H1 (cell line): Measurements from ENCODE around the gene KAT14. TPM values are rescaled to one million over a fixed set of nuclear protein-coding genes. Genes with fewer than 3 reads are reported as not detected.

ENCODE experiments used
- CTCF ChIA-PET: fragments of 300-600 bp; sonication (Branson Sonifier 250); formaldehyde crosslinking; loops from one replicate; lab custom pipeline; 2021; ENCODE audit not compliant: partially characterized antibody; lab: Charles Lee
- POLR2A ChIA-PET: fragments of 300-600 bp; sonication (Branson Sonifier 250); formaldehyde crosslinking; loops from one replicate; lab custom pipeline; 2021; ENCODE audit warnings: inconsistent platforms; ENCODE audit not compliant: partially characterized antibody; lab: Charles Lee
- DNase-seq, 2 experiments: peaks; one replicate each; pipeline versions ENCODE4 v3.0.0 to v3.0.0-alpha.2; 2010 to 2022; ENCODE audit warnings: low spot score in 2 of 2, low read depth in 1 of 2, mixed read lengths in 1 of 2
- FAIRE-seq: peaks from 2 replicates; lab custom pipeline; 2011; peaks lifted over from hg19 to GRCh38; lab: Jason Lieb, UNC
- H2AFZ ChIP-seq: 2 replicates; pipeline ENCODE4 v1.8.1; 2012; ENCODE audit warnings: low read length, inconsistent platforms
- H2AK5ac ChIP-seq: 2 replicates; pipeline ENCODE4 v1.6.1; 2013; ENCODE audit warnings: low read depth, low read length
- H2BK120ac ChIP-seq: replicated peaks from 2 replicates; pipeline ENCODE3; 2013; ENCODE audit warnings: low read depth, low read length, inconsistent platforms
- H2BK12ac ChIP-seq: 2 replicates; pipeline ENCODE4 v1.6.1; 2013; ENCODE audit warnings: low read depth, low read length
- H2BK15ac ChIP-seq: 2 replicates; pipeline ENCODE4 v1.6.1; 2013; ENCODE audit warnings: low read length
- H2BK20ac ChIP-seq: 2 replicates; pipeline ENCODE4 v1.6.1; 2013; ENCODE audit warnings: low read length
- H2BK5ac ChIP-seq: 2 replicates; pipeline ENCODE4 v1.6.1; 2013; ENCODE audit warnings: low read depth, low read length
- H3K14ac ChIP-seq: 2 replicates; pipeline ENCODE4 v1.6.1; 2013; ENCODE audit warnings: inconsistent platforms; ENCODE audit not compliant: insufficient read length
- H3K18ac ChIP-seq: 2 replicates; pipeline ENCODE4 v1.6.1; 2013; ENCODE audit warnings: low read length; ENCODE audit errors: extremely low read depth
- H3K23ac ChIP-seq: 2 replicates; pipeline ENCODE4 v1.6.1; 2013; ENCODE audit warnings: inconsistent platforms; ENCODE audit not compliant: insufficient read length
- H3K23me2 ChIP-seq: 2 replicates; pipeline ENCODE4 v1.6.1; 2013; ENCODE audit warnings: low read depth, low read length
- H3K27ac ChIP-seq: 2 replicates; pipeline ENCODE4 v1.6.1; 2011; ENCODE audit warnings: low read depth, low read length, inconsistent platforms
- H3K27me3 ChIP-seq, 4 experiments: replicated peaks in 1 of 4; 1 replicate in 1 of 4; 2 replicates in 3 of 4; pipeline versions ENCODE4 v1.6.1 to v1.8.1; 2011 to 2013; ENCODE audit warnings: low read length in 3 of 4, mild to moderate bottlenecking in 3 of 4, inconsistent platforms in 2 of 4, mixed read lengths in 2 of 4, moderate library complexity in 1 of 4; ENCODE audit not compliant: control insufficient read depth in 3 of 4, insufficient read depth in 3 of 4; ENCODE audit errors: extremely low read depth in 1 of 4
- H3K36me3 ChIP-seq, 4 experiments: 2 replicates each; pipeline versions ENCODE4 v1.6.1 to v1.8.1; 2011 to 2013; ENCODE audit warnings: mild to moderate bottlenecking in 4 of 4, low read length in 3 of 4, moderate library complexity in 2 of 4, control low read depth in 1 of 4, inconsistent platforms in 1 of 4; ENCODE audit not compliant: insufficient read depth in 4 of 4, control insufficient read depth in 2 of 4
- H3K4ac ChIP-seq: replicated peaks from 2 replicates; pipeline ENCODE3; 2013; ENCODE audit warnings: low read length, low read depth, mixed read lengths, inconsistent platforms; ENCODE audit not compliant: insufficient read length
- H3K4me1 ChIP-seq, 4 experiments: replicated peaks in 1 of 4; 1 replicate in 1 of 4; 2 replicates in 3 of 4; pipeline versions ENCODE4 v1.6.1 to v1.8.1; 2011 to 2013; ENCODE audit warnings: low read length in 3 of 4, inconsistent platforms in 2 of 4, mixed read lengths in 1 of 4; ENCODE audit not compliant: insufficient read depth in 4 of 4, control insufficient read depth in 3 of 4
- H3K4me2 ChIP-seq, 2 experiments: 2 replicates each; pipeline versions ENCODE4 v1.6.1 to v1.8.1; 2011 to 2013; ENCODE audit warnings: low read depth in 2 of 2, low read length in 2 of 2, control low read depth in 1 of 2, inconsistent platforms in 1 of 2, mild to moderate bottlenecking in 1 of 2; ENCODE audit not compliant: insufficient read depth in 1 of 2
- H3K4me3 ChIP-seq, 4 experiments: fragments of 200-600, 300-600 bp in 1 of 4; sonication (generic), shearing (Covaris generic), sonication (Bioruptor Twin) in 1 of 4; 2 replicates each; pipeline versions ENCODE4 v1.5.1 to v1.8.1; 2011 to 2016; ENCODE audit warnings: low read length in 4 of 4, low read depth in 3 of 4, control low read depth in 2 of 4, inconsistent platforms in 2 of 4, mild to moderate bottlenecking in 2 of 4, mixed read lengths in 1 of 4, moderate library complexity in 1 of 4; ENCODE audit not compliant: insufficient read depth in 2 of 4; ENCODE audit errors: extremely low read depth in 1 of 4
- H3K56ac ChIP-seq: replicated peaks from 2 replicates; pipeline ENCODE3; 2013; ENCODE audit warnings: low read depth, mild to moderate bottlenecking, mixed read lengths, low read length, inconsistent platforms; ENCODE audit not compliant: insufficient read length
- H3K79me1 ChIP-seq: 2 replicates; pipeline ENCODE4 v1.6.1; 2013; ENCODE audit warnings: low read depth, low read length, control low read depth
- H3K79me2 ChIP-seq, 2 experiments: 2 replicates each; pipeline versions ENCODE4 v1.6.1 to v1.8.1; 2012 to 2013; ENCODE audit warnings: low read length in 2 of 2, mild to moderate bottlenecking in 2 of 2, inconsistent platforms in 1 of 2; ENCODE audit not compliant: insufficient read depth in 2 of 2, control insufficient read depth in 1 of 2
- H3K9ac ChIP-seq, 4 experiments: replicated peaks in 1 of 4; 1 replicate in 1 of 4; 2 replicates in 3 of 4; pipeline versions ENCODE4 v1.6.1 to v1.8.1; 2011 to 2013; ENCODE audit warnings: low read depth in 3 of 4, low read length in 3 of 4, control low read depth in 2 of 4, mild to moderate bottlenecking in 2 of 4, moderate library complexity in 2 of 4, inconsistent platforms in 1 of 4; ENCODE audit errors: extremely low read depth in 1 of 4
- H3K9me3 ChIP-seq, 2 experiments: 2 replicates each; pipeline versions ENCODE4 v1.6.1 to v1.8.1; 2012 to 2013; ENCODE audit warnings: mild to moderate bottlenecking in 2 of 2, moderate library complexity in 2 of 2, control low read depth in 1 of 2, inconsistent platforms in 1 of 2, low read depth in 1 of 2, low read length in 1 of 2, mixed read lengths in 1 of 2; ENCODE audit not compliant: insufficient read depth in 2 of 2
- H4K20me1 ChIP-seq, 2 experiments: replicated peaks in 1 of 2; 2 replicates each; pipeline versions ENCODE3 to v1.8.1; 2011 to 2013; ENCODE audit warnings: inconsistent platforms in 2 of 2, low read length in 2 of 2, mild to moderate bottlenecking in 1 of 2; ENCODE audit not compliant: insufficient read depth in 2 of 2, control insufficient read depth in 1 of 2
- H4K5ac ChIP-seq: 2 replicates; pipeline ENCODE4 v1.6.1; 2013; ENCODE audit warnings: low read length, low read depth, mixed read lengths, inconsistent platforms; ENCODE audit not compliant: insufficient read length
- H4K8ac ChIP-seq: 2 replicates; pipeline ENCODE4 v1.8.0; 2013; ENCODE audit warnings: mild to moderate bottlenecking, moderate library complexity, low read length, inconsistent platforms; ENCODE audit not compliant: insufficient read depth; ENCODE audit errors: extremely low read depth
- H4K91ac ChIP-seq: replicated peaks from 2 replicates; pipeline ENCODE3; 2013; ENCODE audit warnings: low read length, mixed read lengths, inconsistent platforms; ENCODE audit not compliant: insufficient read length
- BACH1 ChIP-seq: IDR thresholded peaks from 2 replicates; pipeline ENCODE4 v1.6.1; 2012; ENCODE audit warnings: low read length, improper control_type of control experiment
- CHD2 ChIP-seq: IDR thresholded peaks from 2 replicates; pipeline ENCODE4 v1.6.1; 2012; ENCODE audit warnings: low read length, improper control_type of control experiment
- CREB1 ChIP-seq: IDR thresholded peaks from 2 replicates; pipeline ENCODE4 v1.6.1; 2012; ENCODE audit warnings: inconsistent platforms
- CTCF ChIP-seq, 3 experiments: IDR thresholded peaks; 1 replicate in 2 of 3; 2 replicates in 1 of 3; pipeline versions ENCODE4 v1.5.1 to v1.6.1; 2011; ENCODE audit warnings: low read length in 3 of 3, mild to moderate bottlenecking in 3 of 3, inconsistent platforms in 2 of 3, low read depth in 1 of 3, moderate library complexity in 1 of 3; ENCODE audit not compliant: insufficient read depth in 1 of 3; ENCODE audit errors: control extremely low read depth in 1 of 3
- EGR1 ChIP-seq: IDR thresholded peaks from 2 replicates; pipeline ENCODE4 v1.6.1; 2011; ENCODE audit warnings: low read depth, low read length, borderline replicate concordance
- EZH2 ChIP-seq: fragments of 200-600 bp; sonication (generic); IDR thresholded peaks from 2 replicates; pipeline ENCODE4 v1.7.1; 2012; ENCODE audit warnings: low read depth, mild to moderate bottlenecking, moderate library complexity, low read length, inconsistent platforms; ENCODE audit not compliant: severe bottlenecking
- JUN ChIP-seq: IDR thresholded peaks from 2 replicates; pipeline ENCODE4 v1.6.1; 2011; ENCODE audit warnings: low read depth, mild to moderate bottlenecking, improper control_type of control experiment, low read length
- NRF1 ChIP-seq: IDR thresholded peaks from 2 replicates; pipeline ENCODE4 v1.6.1; 2011; ENCODE audit warnings: mild to moderate bottlenecking, low read depth, low read length, improper control_type of control experiment
- RBBP5 ChIP-seq: IDR thresholded peaks from 2 replicates; pipeline ENCODE4 v1.7.1; 2012; ENCODE audit warnings: low read depth, mild to moderate bottlenecking, inconsistent platforms, low read length, moderate library complexity, borderline replicate concordance
- TEAD4 ChIP-seq: IDR thresholded peaks from 2 replicates; pipeline ENCODE4 v1.6.1; 2012; ENCODE audit warnings: low read depth, low read length, inconsistent platforms, mixed read lengths
- WGBS, 2 experiments: shearing (Covaris generic) in 1 of 2; methylation state at CpG; one replicate each; pipeline versions ENCODE4 v1.1.6 to v1.1.7; 2013 to 2015; ENCODE audit warnings: low lambda C conversion rate in 2 of 2, mixed read lengths in 2 of 2, inconsistent platforms in 1 of 2, low coverage in 1 of 2, missing lambda C conversion rate in 1 of 2; ENCODE audit not compliant: insufficient replicate concordance in 2 of 2, insufficient coverage in 1 of 2, insufficient read length in 1 of 2; ENCODE audit errors: extremely low coverage in 1 of 2, missing lambda C conversion rate in 1 of 2; 5-methylcytosine and 5-hydroxymethylcytosine counted together
- polyA plus RNA-seq, 7 experiments: library from polyadenylated mRNA; depleted of rRNA in 3 of 7; stranded (reverse) in 5 of 7; unstranded in 2 of 7; fragments of >200 nt in 5 of 7; fragments of 200-250 nt in 2 of 7; gene quantifications; 1 replicate in 5 of 7; 2 replicates in 1 of 7; 4 replicates in 1 of 7; pipeline versions ENCODE4 v1.2.1 to v1.2.3, GENCODE V29; 2011 to 2013; ENCODE audit warnings: missing spikeins in 2 of 7, mixed read lengths in 2 of 7
- total RNA-seq: library from RNA; stranded (reverse); fragmentation: NEBNext Ultra II Directional; extraction: Animal tissue kit (Norgen Biotek cat#: 25700); gene quantifications from 2 replicates; pipeline ENCODE4 v1.2.1, GENCODE V29; 2021

The KAT14 gene
- total and polyA plus RNA-seq, 2 of the 8 experiments (the other 6 are each of a cell fraction or from before 2014, with no cell fraction given), result 17.3 to 29.3 TPM

GRCh38 chr20:18133962-18134361 is 3.7 kb upstream of the KAT14 start:
- CTCF ChIA-PET, result interaction anchor here (1.0 to 1.7 kb wide), 2 partner anchors 12 to 484 kb away, joined by 3 read pairs; no protein-coding TSS in a partner anchor
- Histone ChIP-seq H3K27ac (no peak overlapping the region), H4K5ac (no peak overlapping the region), H3K23ac (no peak overlapping the region), H3K4me3 (no peak overlapping the region), H3K14ac (no peak overlapping the region), H3K4ac (no peak overlapping the region), H3K36me3 (no peaks in the 10 kb centered on the region), H3K27me3 (no peaks in the 10 kb centered on the region; a peak in 1 of 7 replicates), H3K23me2 (peaks cover 3% of the 10 kb centered on the region; the same call in 1 of the 2 replicates), H3K79me1 (no peaks in the 10 kb centered on the region), H2BK20ac (no peak overlapping the region), H4K8ac (no peak overlapping the region), H3K9ac (no peak overlapping the region), H2AK5ac (no peak overlapping the region), H3K4me1 (peaks cover 0 to under 1% (median 0%) of the 10 kb centered on the region in 4 experiments; a peak in 2 of 7 replicates), H2BK15ac (no peak overlapping the region), H3K9me3 (no peaks in the 10 kb centered on the region), H3K56ac (no peak overlapping the region), H4K91ac (no peak overlapping the region), H2BK12ac (no peak overlapping the region), H2BK120ac (no peak overlapping the region), H2AFZ (peak overlapping the region; percentile 42; the same call in 1 of the 2 replicates), H2BK5ac (no peak overlapping the region), H3K4me2 (no peak overlapping the region), H4K20me1 (no peaks in the 10 kb centered on the region), H3K18ac (no peak overlapping the region), H3K79me2 (peaks cover 10 to 11% of the 10 kb centered on the region in 2 experiments)
- no peak for FAIRE-seq
- no peak for DNase-seq
- 76% methylated on average over 2 of the region's 2 CpGs; no CpG with 5 or more reads in 1 of the 2 experiments for WGBS, 2 experiments
- POLR2A ChIA-PET, result no interaction called here
- TF ChIP-seq BACH1, result no peak
- no peak for TF ChIP-seq EGR1
- no peak for TF ChIP-seq CREB1
- no peak for TF ChIP-seq CTCF (IDR thresholded peaks at IDR 0.05; ENCODE audit: control extremely low read depth in 1 of 3, insufficient read depth in 1 of 3, low read depth in 1 of 3, low read length in 3 of 3)
- TF ChIP-seq JUN, result no peak
- no peak for TF ChIP-seq RBBP5
- TF ChIP-seq CHD2, result no peak
- TF ChIP-seq TEAD4, result no peak
- no peak for TF ChIP-seq EZH2
- TF ChIP-seq NRF1, result no peak
